Measurements from ENCODE around the gene GPR158. TPM values are rescaled to one million over a fixed set of nuclear protein-coding genes. Genes with fewer than 3 reads are reported as not detected.

Gene GPR158
- total and polyA plus RNA-seq, 2 of the 8 experiments (the other 6 are each of a cell fraction or from before 2014, with no cell fraction given), result 0.14 to 0.78 TPM

GRCh38 chr10:25508112-25508815, 333.5 kb downstream of the GPR158 start:
- H3K4ac ChIP-seq (replicated peaks; ENCODE audit: insufficient read length, low read depth, low read length), result no peak overlapping the region
- H3K36me3 ChIP-seq (ENCODE audit: control insufficient read depth in 2 of 4, insufficient read depth in 4 of 4, low read length in 3 of 4), result no peaks in the 10 kb centered on the region
- no peak overlapping the region for H3K56ac ChIP-seq (replicated peaks; ENCODE audit: insufficient read length, low read depth, low read length)
- H3K27me3 ChIP-seq (replicated peaks in 1 of 4; ENCODE audit: control insufficient read depth in 3 of 4, extremely low read depth in 1 of 4, insufficient read depth in 3 of 4, low read length in 3 of 4), result no peaks in the 10 kb centered on the region
- no peak overlapping the region for H3K4me2 ChIP-seq (ENCODE audit: insufficient read depth in 1 of 2, low read depth in 2 of 2, low read length in 2 of 2)
- H2AK5ac ChIP-seq (ENCODE audit: low read depth, low read length), result no peak overlapping the region
- H4K91ac ChIP-seq (replicated peaks; ENCODE audit: insufficient read length, low read length), result peak overlapping the region; percentile 5
- no peak overlapping the region for H3K27ac ChIP-seq (ENCODE audit: low read depth, low read length)
- peak overlapping the region; percentile 19 for H2BK120ac ChIP-seq (replicated peaks; ENCODE audit: low read depth, low read length)
- FAIRE-seq (peak; percentile 66), DNase-seq (ENCODE audit: low read depth in 1 of 2, low spot score in 2 of 2) (no peak)
- H3K18ac ChIP-seq (ENCODE audit: extremely low read depth, low read length), result no peak overlapping the region; the same call in none of the 2 replicates
- WGBS, 2 experiments (ENCODE audit: extremely low coverage in 1 of 2, insufficient coverage in 1 of 2, insufficient read length in 1 of 2, insufficient replicate concordance in 2 of 2, low coverage in 1 of 2, low lambda C conversion rate in 2 of 2, missing lambda C conversion rate in 1 of 2), result 81% methylated on average over 5 of the region's 5 CpGs; no CpG with 5 or more reads in 1 of the 2 experiments
- no peak overlapping the region for H3K23ac ChIP-seq (ENCODE audit: insufficient read length)
- ChIA-PET POLR2A (ENCODE audit: partially characterized antibody) (no interaction called here), CTCF (ENCODE audit: partially characterized antibody) (no interaction called here)
- H2AFZ ChIP-seq (ENCODE audit: low read length), result no peak overlapping the region
- no peak overlapping the region for H2BK12ac ChIP-seq (ENCODE audit: low read depth, low read length)
- peak overlapping the region; percentile 76 for H2BK5ac ChIP-seq (ENCODE audit: low read depth, low read length)
- H4K5ac ChIP-seq (ENCODE audit: insufficient read length, low read depth, low read length), result no peak overlapping the region
- H3K9ac ChIP-seq (replicated peaks in 1 of 4; ENCODE audit: extremely low read depth in 1 of 4, low read depth in 3 of 4, low read length in 3 of 4), result no peak overlapping the region
- no peak overlapping the region for H3K14ac ChIP-seq (ENCODE audit: insufficient read length)
- H2BK20ac ChIP-seq (ENCODE audit: low read length), result no peak overlapping the region; the same call in 1 of the 2 replicates
- H2BK15ac ChIP-seq (ENCODE audit: low read length), result no peak overlapping the region
- H3K79me1 ChIP-seq (ENCODE audit: low read depth, low read length), result no peaks in the 10 kb centered on the region
- H3K23me2 ChIP-seq (ENCODE audit: low read depth, low read length), result no peaks in the 10 kb centered on the region; the same call in 1 of the 2 replicates
- no peak overlapping the region for H3K4me3 ChIP-seq (ENCODE audit: extremely low read depth in 1 of 4, insufficient read depth in 2 of 4, low read depth in 3 of 4, low read length in 4 of 4)
- H3K4me1 ChIP-seq (replicated peaks in 1 of 4; ENCODE audit: control insufficient read depth in 3 of 4, insufficient read depth in 4 of 4, low read length in 3 of 4), result peaks cover 6 to 8% (median 8%) of the 10 kb centered on the region in 4 experiments; a peak in 6 of 7 replicates
- H3K79me2 ChIP-seq (ENCODE audit: control insufficient read depth in 1 of 2, insufficient read depth in 2 of 2, low read length in 2 of 2), result no peaks in the 10 kb centered on the region
- no peak overlapping the region for H4K8ac ChIP-seq (ENCODE audit: extremely low read depth, insufficient read depth, low read length)
- no peaks in the 10 kb centered on the region for H4K20me1 ChIP-seq (replicated peaks in 1 of 2; ENCODE audit: control insufficient read depth in 1 of 2, insufficient read depth in 2 of 2, low read length in 2 of 2)
- no peaks in the 10 kb centered on the region for H3K9me3 ChIP-seq (ENCODE audit: insufficient read depth in 2 of 2, low read depth in 1 of 2, low read length in 1 of 2)
- TF ChIP-seq SUZ12 (IDR thresholded peaks at IDR 0.05; ENCODE audit: low read length), result no peak
- no peak for TF ChIP-seq JUN (IDR thresholded peaks at IDR 0.05; ENCODE audit: low read depth, low read length)
- TF ChIP-seq SRF (IDR thresholded peaks at IDR 0.05; ENCODE audit: low read depth, low read length), result no peak
- no peak for TF ChIP-seq KDM5A (IDR thresholded peaks at IDR 0.05; ENCODE audit: low read length)
- TF ChIP-seq E2F6 (IDR thresholded peaks at IDR 0.05), result peak; percentile 81
- no peak for TF ChIP-seq TBP (IDR thresholded peaks at IDR 0.05; ENCODE audit: low read depth, low read length)
- TF ChIP-seq JUND (IDR thresholded peaks at IDR 0.05; ENCODE audit: low read length), result no peak
- TF ChIP-seq RNF2 (IDR thresholded peaks at IDR 0.05; ENCODE audit: borderline replicate concordance, low read depth, low read length, missing control alignments, poor library complexity, severe bottlenecking), result no peak
- TF ChIP-seq, protein P1, sequence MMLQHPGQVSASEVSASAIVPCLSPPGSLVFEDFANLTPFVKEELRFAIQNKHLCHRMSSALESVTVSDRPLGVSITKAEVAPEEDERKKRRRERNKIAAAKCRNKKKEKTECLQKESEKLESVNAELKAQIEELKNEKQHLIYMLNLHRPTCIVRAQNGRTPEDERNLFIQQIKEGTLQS (IDR thresholded peaks at IDR 0.05; ENCODE audit: insufficient read depth, low read depth, low read length), result no peak
- no peak for TF ChIP-seq BACH1 (IDR thresholded peaks at IDR 0.05; ENCODE audit: low read length)
- no peak for TF ChIP-seq RFX5 (IDR thresholded peaks at IDR 0.05; ENCODE audit: borderline replicate concordance, low read depth, low read length)
- no peak for TF ChIP-seq CBX8 (IDR thresholded peaks at IDR 0.05; ENCODE audit: borderline replicate concordance, low read depth, low read length)
